GM10266 (cell line): Measurements from ENCODE around the gene ENTHD1.

ENCODE experiments used
- DNase-seq: peaks from one replicate; pipeline ENCODE4 v3.0.0; 2012; ENCODE audit errors: extremely low spot score
- TF ChIP-seq, protein P1 (sequence below): IDR thresholded peaks from 2 replicates; pipeline ENCODE4 v1.5.1; 2012; ENCODE audit warnings: mild to moderate bottlenecking, low read depth; ENCODE audit not compliant: control insufficient read depth, insufficient read depth; ENCODE audit errors: missing control alignments

Gene ENTHD1

DNA sequence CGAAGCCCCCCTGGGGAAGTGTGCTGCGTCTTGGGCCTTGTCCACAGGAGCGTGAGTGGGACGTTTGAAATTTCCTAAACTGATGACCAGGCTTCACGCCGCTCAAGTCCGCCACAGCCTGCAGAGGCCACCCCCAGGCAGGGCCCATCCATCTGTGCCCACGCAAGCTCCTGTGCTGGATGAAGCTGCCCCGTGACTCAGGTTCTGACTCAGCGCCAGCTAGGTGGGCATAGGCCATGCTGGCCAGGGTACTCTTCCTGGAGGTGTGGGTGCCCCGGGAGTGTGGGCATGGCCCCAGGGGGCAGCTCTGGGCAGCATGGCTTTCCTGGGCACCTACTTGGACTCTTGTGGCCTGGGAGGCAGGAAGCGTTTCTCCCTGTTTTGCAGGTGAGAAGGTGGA lies 188.2 kb downstream of the ENTHD1 start:
- no peak for DNase-seq
- TF ChIP-seq, protein P1, sequence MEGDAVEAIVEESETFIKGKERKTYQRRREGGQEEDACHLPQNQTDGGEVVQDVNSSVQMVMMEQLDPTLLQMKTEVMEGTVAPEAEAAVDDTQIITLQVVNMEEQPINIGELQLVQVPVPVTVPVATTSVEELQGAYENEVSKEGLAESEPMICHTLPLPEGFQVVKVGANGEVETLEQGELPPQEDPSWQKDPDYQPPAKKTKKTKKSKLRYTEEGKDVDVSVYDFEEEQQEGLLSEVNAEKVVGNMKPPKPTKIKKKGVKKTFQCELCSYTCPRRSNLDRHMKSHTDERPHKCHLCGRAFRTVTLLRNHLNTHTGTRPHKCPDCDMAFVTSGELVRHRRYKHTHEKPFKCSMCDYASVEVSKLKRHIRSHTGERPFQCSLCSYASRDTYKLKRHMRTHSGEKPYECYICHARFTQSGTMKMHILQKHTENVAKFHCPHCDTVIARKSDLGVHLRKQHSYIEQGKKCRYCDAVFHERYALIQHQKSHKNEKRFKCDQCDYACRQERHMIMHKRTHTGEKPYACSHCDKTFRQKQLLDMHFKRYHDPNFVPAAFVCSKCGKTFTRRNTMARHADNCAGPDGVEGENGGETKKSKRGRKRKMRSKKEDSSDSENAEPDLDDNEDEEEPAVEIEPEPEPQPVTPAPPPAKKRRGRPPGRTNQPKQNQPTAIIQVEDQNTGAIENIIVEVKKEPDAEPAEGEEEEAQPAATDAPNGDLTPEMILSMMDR: no peak

DNA sequence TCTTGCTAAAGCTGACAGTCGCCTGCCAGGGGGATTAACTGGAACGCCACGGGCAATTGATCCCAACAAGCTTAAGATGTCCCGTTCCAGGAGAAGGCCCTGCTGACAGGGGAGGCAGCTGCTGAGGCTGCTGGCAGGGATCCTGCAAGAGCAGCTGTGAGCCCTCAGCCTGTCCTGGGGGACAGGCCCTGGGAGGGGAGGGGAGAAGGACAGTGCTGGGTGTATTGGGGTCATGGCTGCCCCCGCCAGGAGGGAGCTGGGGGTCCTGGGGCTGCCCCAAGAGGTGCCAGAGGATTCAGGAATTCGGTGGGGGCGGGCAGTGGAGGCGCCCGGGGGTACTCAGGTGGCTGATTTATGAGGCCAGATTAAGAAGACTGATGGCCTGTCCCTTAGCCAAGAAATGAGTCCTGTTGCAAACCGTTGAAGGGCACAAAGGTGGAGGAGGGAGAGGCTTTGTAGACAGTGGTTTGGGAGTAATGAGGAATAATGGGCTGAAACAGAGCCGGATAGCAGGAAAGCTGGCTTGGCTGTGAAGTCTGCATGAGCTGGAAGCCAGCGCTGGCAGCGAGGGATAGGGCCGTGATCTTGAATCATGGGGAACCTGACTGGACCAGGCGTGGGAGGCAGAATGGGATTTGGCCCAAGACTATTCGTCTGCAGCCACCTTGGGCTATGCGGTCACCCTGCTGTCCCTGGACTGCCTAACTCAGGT lies 189.5 kb downstream of the ENTHD1 start:
- TF ChIP-seq, protein P1: no peak
- DNase-seq: no peak

DNA sequence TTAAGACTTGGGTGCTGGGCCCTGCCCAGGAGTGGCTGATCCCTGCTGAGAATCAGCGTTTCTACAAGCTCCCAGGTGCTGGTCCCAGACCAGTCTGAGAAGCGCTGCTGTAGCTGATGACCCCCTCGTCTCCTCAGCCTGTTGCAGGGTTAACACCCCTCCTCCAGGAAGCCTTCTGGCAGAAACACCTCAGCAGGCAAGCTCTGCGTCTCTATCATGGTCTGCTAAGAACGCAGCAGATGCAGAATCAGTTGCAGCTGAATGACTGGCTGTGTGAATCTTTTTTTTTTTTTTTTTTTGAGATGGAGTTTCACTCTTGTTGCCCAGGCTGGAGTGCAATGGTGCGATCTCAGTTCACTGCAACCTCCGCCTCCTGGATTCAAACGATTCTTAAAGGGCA lies 190.5 kb downstream of the ENTHD1 start:
- TF ChIP-seq, protein P1: no peak
- no peak for DNase-seq

DNA sequence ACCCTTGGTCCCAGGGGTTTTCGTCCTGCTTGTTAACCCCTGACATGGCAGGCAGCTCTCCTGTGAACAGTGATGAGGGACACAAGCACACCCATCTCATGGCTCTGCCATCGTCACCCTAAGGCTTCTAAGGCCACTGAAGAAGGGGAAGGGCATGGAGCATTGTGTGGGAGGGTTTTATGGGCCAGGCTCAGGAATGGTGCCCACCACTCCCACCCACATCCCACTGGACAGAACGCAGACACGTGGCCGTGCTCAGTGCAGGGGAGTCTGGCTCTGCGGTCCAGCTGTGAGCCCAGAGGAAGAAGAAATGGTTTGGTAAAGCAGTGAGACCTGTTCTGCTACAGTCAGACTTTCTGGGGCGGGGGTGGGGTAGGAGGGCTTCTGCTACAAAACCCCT lies 193.0 kb downstream of the ENTHD1 start:
- DNase-seq: no peak
- TF ChIP-seq, protein P1: no peak

DNA sequence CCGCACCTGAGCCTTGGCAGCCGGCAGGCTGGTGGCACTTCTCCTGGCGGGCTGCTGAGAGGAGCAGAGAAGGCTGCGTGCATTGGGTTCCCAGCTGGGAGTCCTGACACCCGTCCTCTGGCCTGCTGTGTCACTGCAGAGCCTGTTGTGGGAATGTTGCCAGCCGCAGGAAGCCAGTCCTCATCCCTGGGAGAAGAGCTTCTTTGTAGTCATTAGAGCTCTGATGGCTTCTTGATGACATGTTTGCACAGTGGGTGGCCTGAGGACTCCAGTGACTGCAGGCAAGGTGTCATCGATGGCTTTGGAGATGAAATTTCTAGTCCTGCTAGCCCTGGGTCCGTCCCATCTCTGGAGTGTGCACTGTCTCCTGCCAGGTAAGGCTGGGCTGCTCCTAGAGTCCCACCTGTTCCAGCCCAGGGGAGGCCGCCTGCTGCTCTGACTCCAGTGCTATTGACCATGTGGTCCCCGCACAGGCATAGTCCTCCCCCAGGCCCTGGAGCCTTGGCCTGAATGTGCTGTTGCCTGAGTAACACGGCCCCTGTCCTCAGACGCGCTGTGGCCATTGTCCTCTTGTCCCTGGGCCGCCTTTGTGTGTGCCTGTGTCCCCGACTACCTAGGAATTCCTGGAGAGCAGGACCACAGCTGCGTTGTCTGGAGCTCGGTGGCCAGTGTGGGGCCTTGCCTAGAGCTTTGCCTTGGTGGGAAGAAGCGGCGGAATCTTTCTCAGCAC lies 193.8 kb downstream of the ENTHD1 start:
- TF ChIP-seq, protein P1: no peak
- no peak for DNase-seq

DNA sequence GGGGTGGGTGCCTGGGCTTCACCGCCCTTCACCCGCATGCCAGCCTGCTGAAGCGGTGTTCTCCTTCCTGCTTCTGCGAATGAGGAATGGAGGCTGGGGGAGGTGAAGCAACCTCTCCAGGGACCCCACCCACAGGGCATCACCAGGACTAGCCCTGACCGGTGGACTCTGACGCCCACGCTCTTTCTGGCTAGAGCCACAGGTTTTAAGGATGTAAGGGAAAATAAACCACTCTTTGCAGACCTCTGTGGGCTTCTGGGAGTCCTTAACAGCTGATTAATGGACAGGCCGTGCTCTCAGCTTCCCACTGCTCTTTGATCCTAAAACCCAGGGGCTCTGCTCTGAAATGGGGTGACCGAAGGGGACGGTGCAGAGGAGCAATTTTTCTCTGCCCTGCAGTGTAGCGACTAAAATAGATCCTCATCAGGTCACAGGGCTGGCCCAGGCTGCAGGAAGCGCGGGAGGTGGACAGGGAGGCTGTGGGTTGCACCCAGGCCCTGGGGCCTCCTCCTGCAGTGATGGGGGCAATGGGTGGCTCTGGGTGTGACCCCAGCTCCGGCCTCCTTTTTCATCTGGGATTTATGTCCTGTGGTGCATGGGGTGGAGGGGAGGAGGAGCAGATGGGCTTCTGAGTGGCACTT lies 195.7 kb downstream of the ENTHD1 start:
- TF ChIP-seq, protein P1: no peak
- no peak for DNase-seq
